ENCODE results near the gene C11orf21.

GRCh38 chr11:2325719-2326118, 24.0 kb upstream of the C11orf21 start:
- no peak for TF ChIP-seq CTCF (IDR thresholded peaks at IDR 0.05)
- no peak for TF ChIP-seq POLR2A (IDR thresholded peaks at IDR 0.05)
